ENCODE data around the gene CCL14.
"Not testable (repeated sequence)": the region's sequence is repeated elsewhere in the genome, so short reads cannot be mapped to it uniquely, and the experiment has no call there.

The CCL14 gene

GRCh38 chr17:35986643-35987042, at the start of gene CCL14:
TSS of gene CCL14 (minus strand) at chr17:35986729. CDS start at chr17:35986649, 80 bp downstream.
- no peak for DNase-seq (ENCODE audit: extremely low spot score, insufficient read length, low read depth)
- FAIRE-seq: no peak

DNA sequence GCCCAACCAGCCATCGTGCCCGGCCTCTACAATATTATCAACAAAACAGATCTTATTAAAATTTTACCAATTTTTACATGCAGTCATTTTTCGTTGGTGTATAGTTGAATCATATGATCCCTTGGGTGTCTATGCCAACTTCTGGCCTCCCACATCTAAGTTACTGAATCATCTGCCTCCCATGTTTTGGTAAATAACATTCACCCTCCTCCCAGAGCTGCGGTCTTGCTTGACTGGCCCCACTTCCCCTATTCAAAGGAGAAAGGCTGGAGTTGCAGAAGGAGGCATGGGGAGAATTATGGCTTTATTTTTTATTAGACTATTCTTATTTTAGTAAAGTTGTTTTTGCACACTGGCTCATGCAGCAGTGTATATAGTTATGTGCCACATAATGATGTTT, 49.7 kb upstream of the CCL14 start:
- no peak for FAIRE-seq
- DNase-seq (ENCODE audit: extremely low spot score, insufficient read length, low read depth): no peak

GRCh38 chr17:36034127-36034526, 47.6 kb upstream of the CCL14 start:
- DNase-seq (ENCODE audit: extremely low spot score, insufficient read length, low read depth) (no peak), FAIRE-seq (no peak)

DNA sequence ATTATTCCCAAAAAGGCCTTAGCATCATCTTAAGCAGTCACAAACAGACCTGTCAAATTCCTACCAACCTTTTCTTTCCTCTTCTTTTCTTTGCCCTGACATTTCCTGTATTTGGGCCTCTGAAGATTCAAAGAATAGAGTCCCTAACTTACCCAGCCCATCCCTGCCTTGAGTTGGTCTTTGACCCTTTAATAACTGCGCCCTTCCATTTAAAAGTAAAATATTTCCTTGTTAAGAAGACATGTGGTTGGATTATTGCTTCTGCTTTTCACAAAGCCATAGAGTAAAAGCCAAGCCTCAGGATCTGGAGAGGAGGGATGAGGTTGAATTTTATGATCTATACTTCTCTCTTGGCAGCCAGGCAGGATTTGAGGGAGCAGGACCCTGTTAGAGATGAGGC, 44.4 kb upstream of the CCL14 start:
- DNase-seq (ENCODE audit: extremely low spot score, insufficient read length, low read depth) (no peak), FAIRE-seq (no peak)

DNA sequence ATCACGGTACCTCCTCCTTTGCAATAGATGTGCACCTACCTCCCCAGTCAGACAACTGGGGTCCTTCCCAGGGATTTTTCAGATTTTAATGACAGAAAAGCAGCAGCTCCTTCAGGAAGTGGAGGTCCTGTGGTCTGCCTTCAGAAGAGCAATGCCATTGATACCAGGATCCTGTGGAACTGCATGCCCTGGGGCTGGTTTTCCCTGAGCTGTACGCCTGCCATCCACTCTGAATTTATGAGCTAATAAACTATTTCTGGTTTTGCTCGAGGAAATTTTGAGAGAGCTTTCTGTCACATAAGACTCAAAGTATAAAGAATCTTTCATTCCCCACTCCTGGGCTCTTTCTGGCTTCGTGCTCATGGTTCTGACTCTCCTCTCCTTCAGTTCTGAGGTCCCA, 41.2 kb upstream of the CCL14 start:
- DNase-seq (ENCODE audit: extremely low spot score, insufficient read length, low read depth) (no peak), FAIRE-seq (no peak)

DNA sequence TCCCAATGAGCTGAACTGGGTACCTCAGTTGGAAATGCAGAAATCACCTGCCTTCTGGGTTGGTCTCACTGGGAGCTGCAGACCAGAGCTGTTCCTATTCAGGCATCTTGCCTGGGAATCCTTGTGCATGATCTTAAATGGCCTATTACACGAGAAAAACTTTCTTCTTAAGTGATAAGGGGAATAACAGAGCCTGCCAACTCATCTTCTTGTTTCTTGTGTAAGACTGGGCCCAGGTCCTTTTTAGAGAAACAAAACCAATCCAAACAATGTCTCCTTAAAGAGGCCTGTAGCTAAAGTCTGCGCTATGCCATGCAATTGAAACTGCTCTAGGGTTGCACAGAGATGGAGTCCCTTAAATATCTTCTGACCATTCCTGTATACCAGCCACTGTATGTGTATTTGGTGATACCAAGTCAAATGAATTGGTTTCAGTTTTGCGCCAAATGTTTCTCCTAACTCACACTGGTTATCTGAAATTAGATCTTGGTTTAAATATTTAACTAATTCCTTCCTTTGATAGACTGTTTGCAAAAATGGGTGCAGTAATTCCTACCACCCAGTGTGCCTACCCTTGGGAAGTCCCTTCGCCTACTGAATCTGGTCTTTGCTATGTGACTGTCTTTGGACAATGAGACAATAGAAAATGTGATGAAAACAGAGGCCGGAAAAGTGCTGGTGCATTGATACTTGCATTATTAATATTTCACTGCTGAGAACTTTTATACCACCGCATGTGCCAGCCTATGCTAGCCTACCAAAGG, 37.8 kb upstream of the CCL14 start:
- no peak for FAIRE-seq
- DNase-seq (ENCODE audit: extremely low spot score, insufficient read length, low read depth): no peak

- DNase-seq (ENCODE audit: extremely low spot score, insufficient read length, low read depth) (no peak), FAIRE-seq (no peak)
Measured at GRCh38 chr17:36019423-36019822, 32.9 kb upstream of the CCL14 start.

DNA sequence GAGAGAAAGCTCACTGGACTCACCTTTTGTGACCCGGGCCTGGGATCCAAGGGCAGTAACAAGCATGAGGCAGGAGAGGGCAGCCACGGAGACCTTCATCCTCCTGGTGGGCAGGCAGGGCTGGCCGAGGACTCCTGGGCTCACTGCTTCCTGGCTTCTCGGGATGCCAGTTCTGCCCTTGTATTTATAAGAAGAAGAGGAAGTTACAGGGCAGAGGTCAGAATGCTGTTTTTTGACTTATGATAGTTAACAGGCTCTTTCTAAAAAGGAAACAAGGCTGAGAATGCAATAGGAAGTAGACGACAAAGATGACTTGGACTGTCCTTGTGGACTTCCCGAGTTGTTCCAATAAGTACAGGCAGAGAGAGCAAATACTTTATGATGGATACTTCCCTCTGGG, 31.3 kb upstream of the CCL14 start, which contains the start of gene CCL23:
TSS of gene CCL23 (minus strand) at position 174 of the 400 bp plus-strand sequence. CDS start at position 99, 75 bp downstream.
- FAIRE-seq (no peak), DNase-seq (ENCODE audit: extremely low spot score, insufficient read length, low read depth) (no peak)

DNA sequence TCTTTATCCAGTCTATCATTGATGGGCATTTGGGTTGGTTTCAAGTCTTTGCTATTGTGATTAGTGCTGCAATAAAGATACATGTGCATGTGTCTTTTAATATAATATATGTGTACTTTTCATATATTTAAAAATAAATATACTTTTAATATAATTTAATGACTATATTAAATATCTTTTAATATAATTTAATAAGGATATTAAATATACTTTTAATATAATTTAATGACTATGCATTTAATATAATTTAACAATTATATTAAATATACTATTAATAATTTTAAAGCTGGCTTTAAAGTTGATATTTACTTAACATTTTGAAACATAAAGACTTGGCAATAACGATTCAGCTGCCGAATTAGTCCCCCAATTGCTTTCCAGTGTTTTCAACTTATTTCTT, 30.0 kb upstream of the CCL14 start:
- FAIRE-seq (no peak), DNase-seq (ENCODE audit: extremely low spot score, insufficient read length, low read depth) (no peak)

GRCh38 chr17:36015895-36016294, 29.4 kb upstream of the CCL14 start:
- FAIRE-seq: not testable (repeated sequence)

DNA sequence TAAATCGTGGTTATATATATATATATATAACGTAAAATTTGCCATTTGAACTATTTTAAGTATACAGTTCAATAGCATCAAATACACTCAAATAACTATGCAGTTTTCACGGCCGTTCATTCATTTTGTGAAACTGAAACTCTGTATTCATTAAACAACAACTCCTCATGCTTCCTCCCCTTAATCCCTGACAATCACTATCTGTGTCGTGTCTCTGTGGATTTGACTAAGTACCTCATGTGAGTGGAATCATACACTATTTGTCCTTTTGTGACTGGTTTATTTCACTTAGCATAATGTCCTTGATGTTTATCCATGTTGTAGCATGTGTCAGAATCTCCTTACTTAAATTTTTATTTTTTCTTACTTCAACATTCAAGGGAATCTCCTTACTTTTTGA, 28.4 kb upstream of the CCL14 start:
- no peak for FAIRE-seq
- no peak for DNase-seq (ENCODE audit: extremely low spot score, insufficient read length, low read depth)

More at GRCh38 chr17:36015895-36016294, 29.4 kb upstream of the CCL14 start:
- not testable (repeated sequence) for DNase-seq (ENCODE audit: extremely low spot score, insufficient read length, low read depth)

DNA sequence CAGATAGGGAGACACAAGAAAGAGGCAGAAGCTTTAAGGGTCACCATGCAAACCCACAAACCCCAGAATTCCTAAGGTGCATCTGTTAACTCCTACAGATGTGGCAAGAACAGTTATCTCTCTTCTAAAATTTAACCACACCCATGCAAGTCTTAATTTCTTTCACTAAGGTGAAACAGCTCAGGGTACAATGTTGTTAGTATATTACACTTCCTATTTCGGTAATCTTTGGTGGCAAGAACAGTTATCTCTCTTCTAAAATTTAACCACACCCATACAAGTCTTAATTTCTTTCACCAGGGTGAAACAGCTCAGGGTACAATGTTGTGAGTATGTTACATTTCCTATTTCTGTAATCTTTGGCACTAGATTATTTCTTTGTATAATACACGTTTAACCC, 24.7 kb upstream of the CCL14 start:
- FAIRE-seq (no peak), DNase-seq (ENCODE audit: extremely low spot score, insufficient read length, low read depth) (no peak)

GRCh38 chr17:36008998-36009665, 22.6 kb upstream of the CCL14 start:
- FAIRE-seq: no peak

GRCh38 chr17:36004594-36005108, 18.1 kb upstream of the CCL14 start:
- no peak for DNase-seq (ENCODE audit: extremely low spot score, insufficient read length, low read depth)
- FAIRE-seq: no peak

More at GRCh38 chr17:36008998-36009665, 22.6 kb upstream of the CCL14 start:
- DNase-seq (ENCODE audit: extremely low spot score, insufficient read length, low read depth): no peak

GRCh38 chr17:36002631-36003030, 16.1 kb upstream of the CCL14 start:
- FAIRE-seq (no peak), DNase-seq (ENCODE audit: extremely low spot score, insufficient read length, low read depth) (no peak)

- FAIRE-seq: no peak
- no peak for DNase-seq (ENCODE audit: extremely low spot score, insufficient read length, low read depth)
Measured at GRCh38 chr17:36001862-36002603, 15.5 kb upstream of the CCL14 start.

DNA sequence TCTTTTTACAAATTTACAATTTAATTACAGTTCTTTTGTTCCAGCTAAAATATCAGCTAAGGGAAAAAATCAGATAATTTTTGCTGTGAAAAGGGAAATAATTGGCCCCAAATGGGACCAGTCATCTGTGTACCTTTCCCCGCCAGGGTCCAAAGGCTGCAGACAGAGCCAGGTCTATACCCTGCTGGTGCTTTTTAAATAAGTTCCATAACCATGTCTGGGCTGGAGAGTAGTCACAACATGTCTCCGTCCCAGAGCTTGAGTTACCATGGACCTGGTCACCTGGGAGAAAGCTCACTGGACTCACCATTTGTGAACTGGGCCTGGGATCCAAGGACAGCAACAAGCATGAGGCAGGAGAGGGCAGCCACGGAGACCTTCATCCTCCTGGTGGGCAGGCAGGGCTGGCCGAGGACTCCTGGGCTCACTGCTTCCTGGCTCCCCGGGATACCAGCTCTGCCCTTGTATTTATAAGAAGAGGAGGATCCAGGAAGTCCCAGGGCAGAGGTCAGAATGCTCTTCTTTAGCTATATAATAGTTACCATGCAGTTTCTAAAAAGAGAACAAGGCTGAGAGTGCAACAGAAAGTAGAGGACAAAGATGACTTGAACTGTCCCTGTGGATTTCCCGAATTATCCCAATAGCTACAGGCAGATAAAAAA, 14.7 kb upstream of the CCL14 start, which contains the start of gene CCL15:
TSS of gene CCL15 (minus strand) at position 444 of the 662 bp plus-strand sequence. CDS start at position 383, 61 bp downstream.
- DNase-seq (ENCODE audit: extremely low spot score, insufficient read length, low read depth): no peak
- FAIRE-seq: no peak

DNA sequence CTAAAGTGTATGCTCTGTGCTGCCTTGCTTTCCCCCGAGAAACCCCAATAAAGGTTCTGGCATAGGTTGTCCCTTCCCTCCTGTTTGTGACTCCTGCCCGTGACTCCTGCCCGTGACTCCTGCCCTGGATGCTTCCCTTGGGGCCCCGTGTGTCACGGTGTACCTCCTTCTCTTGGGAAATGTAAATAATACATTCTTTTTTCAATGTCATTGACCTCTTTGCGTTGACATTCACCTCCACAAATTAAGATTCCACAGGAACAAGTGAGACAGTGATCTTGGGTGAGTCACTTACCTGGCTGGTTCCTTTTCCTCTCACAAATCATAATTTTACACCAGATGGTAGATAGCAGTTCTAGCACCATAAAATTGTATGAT, 14.2 kb upstream of the CCL14 start:
- FAIRE-seq (no peak), DNase-seq (ENCODE audit: extremely low spot score, insufficient read length, low read depth) (no peak)

- FAIRE-seq (no peak), DNase-seq (ENCODE audit: extremely low spot score, insufficient read length, low read depth) (no peak)
Measured at GRCh38 chr17:35998756-35999155, 12.2 kb upstream of the CCL14 start.

- FAIRE-seq (no peak), DNase-seq (ENCODE audit: extremely low spot score, insufficient read length, low read depth) (no peak)
Measured at GRCh38 chr17:35998018-35998545, 11.6 kb upstream of the CCL14 start.

Measured in GM18507 (cell line).